HL-60 (cell line): ENCODE results near the gene PTMA.

Source experiments
- CTCF ChIP-seq: IDR thresholded peaks from one replicate; pipeline ENCODE4 v1.5.1; 2011; ENCODE audit warnings: low read length, control low read depth, inconsistent platforms; ENCODE audit not compliant: insufficient read depth
- SPI1 ChIP-seq: IDR thresholded peaks from 2 replicates; pipeline ENCODE4 v1.6.1; 2012; ENCODE audit warnings: low read depth, mild to moderate bottlenecking, borderline replicate concordance

- no peak for TF ChIP-seq CTCF
- peak; percentile 49; the same call in 1 of the 2 replicates for TF ChIP-seq SPI1
These were observed 41.9 kb upstream of the PTMA start for GRCh38 chr2:231666171-231667095.
